Lower lobe of right lung (tissue), 2 donors: ENCODE measurements around the gene TTC34. TPM values are rescaled to one million over a fixed set of nuclear protein-coding genes. Genes with fewer than 3 reads are reported as not detected.
"Not testable (repeated sequence)": the region's sequence is repeated elsewhere in the genome, so short reads cannot be mapped to it uniquely, and the experiment has no call there.

Source experiments
- ATAC-seq, 2 donors: fragments of 200-7000 bp; cut with Tn5 transposase; one replicate each; pipeline ENCODE4 v1.9.1; 2020 to 2022; ENCODE audit warnings: mild to moderate bottlenecking in 2 of 2, moderate library complexity in 2 of 2
- DNase-seq: peaks from one replicate; pipeline ENCODE4 v3.0.0-alpha.2; 2020
- H3K27ac ChIP-seq: fragments of 200-600 bp; one replicate; pipeline ENCODE4 v1.8.0; 2022
- H3K27me3 ChIP-seq: fragments of 200-600 bp; one replicate; pipeline ENCODE4 v1.8.0; 2022; ENCODE audit warnings: low read depth
- H3K36me3 ChIP-seq: fragments of 200-600 bp; one replicate; pipeline ENCODE4 v1.8.0; 2022; ENCODE audit warnings: mild to moderate bottlenecking
- H3K4me1 ChIP-seq: fragments of 200-600 bp; one replicate; pipeline ENCODE4 v1.8.0; 2022
- H3K4me3 ChIP-seq: fragments of 200-600 bp; one replicate; pipeline ENCODE4 v1.8.0; 2022; ENCODE audit warnings: mild to moderate bottlenecking
- H3K9me3 ChIP-seq: fragments of 200-600 bp; one replicate; pipeline ENCODE4 v1.8.0; 2022
- CTCF ChIP-seq: fragments of 200-600 bp; IDR thresholded peaks from one replicate; pipeline ENCODE4 v1.8.0; 2022; ENCODE audit warnings: antibody characterized with exemption, mild to moderate bottlenecking
- intact Hi-C: fragments of 100-400 bp; cut with DNase I; formaldehyde crosslinking; loops from one replicate; pipeline ENCODE4 v1.11.0; 2022
- total RNA-seq: library from RNA; stranded (reverse); fragmentation: NEBNext Ultra II Directional; extraction: Animal tissue kit (Norgen Biotek cat#: 25700); gene quantifications from one replicate; pipeline ENCODE4 v1.2.1, GENCODE V29; 2021
- donor health status: DM: no; HTN: yes; CAD: no; lungs with severe emphysema.

The TTC34 gene
- total RNA-seq, 1 donor from 2014 or later = 2.6 TPM

- peak; percentile 85 for DNase-seq
- H3K27ac ChIP-seq, H3K4me3 ChIP-seq, intact Hi-C loops, H3K4me1 ChIP-seq, H3K27me3 ChIP-seq, H3K9me3 ChIP-seq, H3K36me3 ChIP-seq: not testable (repeated sequence)
- peak in 1 of 2 donors; percentile 49 for ATAC-seq
Observed at GRCh38 chr1:2653741-2654442, 147.6 kb downstream of the TTC34 start.

GRCh38 chr1:2652926-2653571 lies 148.4 kb downstream of the TTC34 start:
- H3K4me1 ChIP-seq, H3K27me3 ChIP-seq, ATAC-seq, H3K9me3 ChIP-seq, H3K4me3 ChIP-seq, intact Hi-C loops, H3K36me3 ChIP-seq, H3K27ac ChIP-seq: not testable (repeated sequence)
- DNase-seq = peak; percentile 67

GRCh38 chr1:2652152-2652925 lies 149.2 kb downstream of the TTC34 start:
- H3K27me3 ChIP-seq, H3K36me3 ChIP-seq, H3K4me3 ChIP-seq, H3K27ac ChIP-seq, intact Hi-C loops, H3K4me1 ChIP-seq, ATAC-seq: not testable (repeated sequence)
- H3K9me3 ChIP-seq = peaks cover 11% of the 10 kb centered on the region
- peak; percentile 64 for DNase-seq

GRCh38 chr1:2650967-2651645 lies 150.4 kb downstream of the TTC34 start:
- DNase-seq = peak; percentile 15
- peaks cover 23% of the 10 kb centered on the region for H3K9me3 ChIP-seq
- no peak overlapping the region for H3K4me3 ChIP-seq
- intact Hi-C loops = no loop called here
- peaks cover 7% of the 10 kb centered on the region for H3K27me3 ChIP-seq
- no peak for ATAC-seq
- no peaks in the 10 kb centered on the region for H3K36me3 ChIP-seq
- no peaks in the 10 kb centered on the region for H3K4me1 ChIP-seq
- TF ChIP-seq CTCF = no peak
- no peak overlapping the region for H3K27ac ChIP-seq

GRCh38 chr1:2646837-2647236 lies 154.7 kb downstream of the TTC34 start:
- H3K27ac ChIP-seq = no peak overlapping the region
- no peak overlapping the region for H3K4me3 ChIP-seq
- DNase-seq (no peak), ATAC-seq (no peak)
- intact Hi-C loops = no loop called here
- peaks cover 23% of the 10 kb centered on the region for H3K9me3 ChIP-seq
- peaks cover 10% of the 10 kb centered on the region for H3K4me1 ChIP-seq
- no peak for TF ChIP-seq CTCF
- no peaks in the 10 kb centered on the region for H3K36me3 ChIP-seq
- H3K27me3 ChIP-seq = peaks cover 7% of the 10 kb centered on the region

- Histone ChIP-seq H3K27ac (no peak overlapping the region), H3K4me1 (peaks cover 16% of the 10 kb centered on the region), H3K27me3 (no peaks in the 10 kb centered on the region), H3K4me3 (no peak overlapping the region), H3K9me3 (peaks cover 23% of the 10 kb centered on the region), H3K36me3 (no peaks in the 10 kb centered on the region)
- no peak for TF ChIP-seq CTCF
- no peak for ATAC-seq
- DNase-seq = peak; percentile 30
- intact Hi-C loops = no loop called here
Observed at GRCh38 chr1:2645776-2646175, 155.7 kb downstream of the TTC34 start.
